ENCODE results near the gene TOM1L1. TPM values are rescaled to one million over a fixed set of nuclear protein-coding genes. Genes with fewer than 3 reads are reported as not detected.

Gene TOM1L1
- total RNA-seq, 1 donor from 2014 or later = 0.29 TPM

- intact Hi-C loops (cut with micrococcal nuclease) = loop anchor here (5.0 kb wide), 1 partner anchor 47 kb away; no protein-coding TSS in a partner anchor
Measured at GRCh38 chr17:54990118-54990517, 89.5 kb downstream of the TOM1L1 start.

- intact Hi-C loops (cut with micrococcal nuclease) = loop anchor here (5.0 kb wide), 1 partner anchor 46 kb away; no protein-coding TSS in a partner anchor
Measured at GRCh38 chr17:54991567-54991966, 90.9 kb downstream of the TOM1L1 start.

- intact Hi-C loops (cut with micrococcal nuclease) = loop anchor here (1.0 to 5.0 kb wide), 7 partner anchors 25 to 522 kb away; partner anchors contain the start of genes COX11, HLF and STXBP4
Measured at GRCh38 chr17:54992797-54993639, 92.4 kb downstream of the TOM1L1 start.

- intact Hi-C loops (cut with micrococcal nuclease) = no loop called here
Measured at GRCh38 chr17:54996441-54996840, 95.8 kb downstream of the TOM1L1 start.

GRCh38 chr17:55002458-55002857 is 101.8 kb downstream of the TOM1L1 start:
- intact Hi-C loops (cut with micrococcal nuclease) = no loop called here

- intact Hi-C loops (cut with micrococcal nuclease) = no loop called here
Measured at GRCh38 chr17:55004484-55004883, 103.8 kb downstream of the TOM1L1 start.

GRCh38 chr17:55005520-55005919 is 104.9 kb downstream of the TOM1L1 start:
- intact Hi-C loops (cut with micrococcal nuclease) = no loop called here

Other genes with a start within 250 kb of the TOM1L1 start
- gene COX11, start 67.8 kb downstream of the TOM1L1 start, total RNA-seq = 43.4 and 47.4 TPM in 2 replicates
- 8.9 TPM in 2 replicates for gene STXBP4, start 67.9 kb downstream of the TOM1L1 start, total RNA-seq